ENCODE data around the gene KRTCAP2. TPM values are rescaled to one million over a fixed set of nuclear protein-coding genes. Genes with fewer than 3 reads are reported as not detected.
"Not testable (repeated sequence)": the region's sequence is repeated elsewhere in the genome, so short reads cannot be mapped to it uniquely, and the experiment has no call there.

Gene KRTCAP2
- total RNA-seq, 1 donor from 2014 or later, result 128 TPM

GRCh38 chr1:155198547-155198906 is 25.4 kb upstream of the KRTCAP2 start:
- no peak for DNase-seq

DNA sequence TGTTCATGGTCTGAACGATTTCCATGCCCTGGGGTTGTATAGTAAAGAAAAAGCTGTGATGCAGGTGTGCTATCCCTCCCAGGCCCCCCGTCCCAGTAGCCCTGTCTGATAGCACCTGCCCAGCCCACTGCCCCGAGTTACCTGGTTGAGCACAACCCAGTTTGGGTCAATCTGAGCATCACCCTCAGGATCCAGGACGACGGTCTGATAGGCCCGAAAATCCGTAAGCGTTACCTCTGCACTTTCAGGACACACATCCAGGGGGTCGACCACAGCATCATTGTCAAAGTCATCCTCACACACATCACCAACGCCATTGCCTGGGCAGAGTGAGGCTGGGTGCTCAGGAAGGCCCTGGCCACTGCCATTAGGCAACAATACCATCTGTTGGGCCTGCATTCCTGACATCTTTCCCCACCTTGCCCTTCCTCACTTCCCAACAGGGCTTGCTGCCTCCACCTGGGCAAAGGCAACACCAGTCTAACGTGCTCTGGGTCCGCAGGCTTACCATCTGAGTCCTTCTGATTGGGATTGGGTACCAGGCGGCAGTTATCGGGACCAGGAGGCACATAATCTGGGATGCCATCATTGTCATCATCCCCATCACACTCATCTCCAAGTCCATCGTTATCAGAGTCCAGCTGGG is 24.9 kb upstream of the KRTCAP2 start:
- DNase-seq, result no peak

- no peak for DNase-seq
Observed at GRCh38 chr1:155196893-155197638, 24.0 kb upstream of the KRTCAP2 start.

DNA sequence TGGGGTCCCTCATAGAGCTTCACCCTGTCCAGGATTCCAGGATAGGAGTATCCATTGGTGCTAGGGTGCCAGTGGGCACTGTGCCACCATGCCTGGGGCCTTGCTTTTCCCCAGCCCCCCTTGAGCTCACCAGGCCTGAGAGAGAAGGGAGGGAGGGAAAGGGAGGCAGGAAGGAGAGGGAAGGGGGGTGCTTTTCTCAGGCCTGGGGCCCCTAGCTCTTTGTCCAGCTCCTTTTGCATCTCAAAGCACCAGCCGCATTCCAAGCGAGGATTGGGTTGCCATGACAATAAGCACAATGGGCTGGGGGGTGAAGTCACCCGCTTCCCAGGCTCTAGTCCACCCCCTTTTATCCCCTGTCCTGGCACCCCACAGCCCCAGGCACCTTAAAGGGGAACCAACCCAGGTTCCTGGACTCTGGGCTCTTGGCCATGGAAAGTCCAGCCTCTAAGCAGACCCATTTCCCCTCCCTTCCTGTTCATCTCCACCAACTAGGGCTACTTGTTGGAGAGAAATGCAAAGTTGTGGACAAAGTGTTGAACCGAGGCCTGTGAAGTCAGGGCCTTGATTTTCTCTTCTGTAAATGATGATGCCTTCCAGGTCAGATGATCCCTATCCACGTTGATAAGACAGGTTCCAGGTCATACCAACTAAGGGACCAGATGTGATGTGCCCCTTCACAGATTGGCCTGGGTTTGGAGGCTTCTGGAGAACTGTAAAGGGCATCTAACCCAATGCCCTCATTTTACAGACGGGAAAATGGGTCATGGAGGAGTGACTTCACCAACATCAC is 23.2 kb upstream of the KRTCAP2 start:
- no peak for DNase-seq

DNA sequence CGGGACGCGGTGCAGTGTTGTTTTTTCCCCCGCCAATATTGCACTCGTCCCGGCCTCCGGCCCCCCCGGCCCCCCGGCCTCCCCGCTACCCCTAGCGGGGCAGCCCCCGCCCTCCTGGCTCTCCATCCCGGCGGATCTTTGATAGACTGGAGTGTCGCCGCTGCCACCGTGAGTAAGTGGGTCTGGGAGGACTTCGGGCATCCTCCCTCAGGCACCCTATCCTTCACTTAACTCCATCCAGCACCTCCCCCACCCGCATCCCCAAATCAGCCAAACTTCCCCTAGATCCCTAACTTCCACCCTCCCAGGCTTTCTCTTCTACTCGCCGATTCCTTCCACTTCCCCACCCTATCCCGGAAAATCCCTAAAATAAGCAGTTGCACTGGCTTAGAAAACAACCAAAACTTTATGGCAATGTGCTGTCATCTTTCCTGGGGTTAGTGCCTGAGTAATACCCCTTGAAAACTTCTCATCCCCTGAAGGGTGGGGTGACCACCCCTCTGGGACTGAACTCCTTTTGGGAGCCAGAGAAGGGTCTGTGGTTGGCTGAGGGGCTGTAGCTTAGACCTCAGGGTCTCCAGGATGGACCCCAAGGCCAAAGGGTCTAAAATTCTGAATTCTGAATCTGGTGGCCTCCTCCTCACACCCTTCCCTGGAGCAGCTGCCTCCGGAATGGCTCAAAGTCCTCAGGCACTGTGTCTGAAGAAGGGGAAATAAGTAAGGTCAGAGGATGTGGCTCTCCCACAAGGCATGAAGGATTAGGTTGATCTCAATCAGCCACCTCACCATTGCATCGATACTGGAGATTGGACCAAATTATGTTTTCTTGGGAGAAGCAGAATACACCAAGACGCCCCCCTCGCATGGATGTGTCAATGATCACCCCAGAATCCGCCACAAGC is 22.3 kb upstream of the KRTCAP2 start:
- no peak for DNase-seq

GRCh38 chr1:155193991-155194240 is 20.8 kb upstream of the KRTCAP2 start:
- not testable (repeated sequence) for DNase-seq

GRCh38 chr1:155193275-155193990 is 20.3 kb upstream of the KRTCAP2 start:
- peak; percentile 94 for DNase-seq

DNA sequence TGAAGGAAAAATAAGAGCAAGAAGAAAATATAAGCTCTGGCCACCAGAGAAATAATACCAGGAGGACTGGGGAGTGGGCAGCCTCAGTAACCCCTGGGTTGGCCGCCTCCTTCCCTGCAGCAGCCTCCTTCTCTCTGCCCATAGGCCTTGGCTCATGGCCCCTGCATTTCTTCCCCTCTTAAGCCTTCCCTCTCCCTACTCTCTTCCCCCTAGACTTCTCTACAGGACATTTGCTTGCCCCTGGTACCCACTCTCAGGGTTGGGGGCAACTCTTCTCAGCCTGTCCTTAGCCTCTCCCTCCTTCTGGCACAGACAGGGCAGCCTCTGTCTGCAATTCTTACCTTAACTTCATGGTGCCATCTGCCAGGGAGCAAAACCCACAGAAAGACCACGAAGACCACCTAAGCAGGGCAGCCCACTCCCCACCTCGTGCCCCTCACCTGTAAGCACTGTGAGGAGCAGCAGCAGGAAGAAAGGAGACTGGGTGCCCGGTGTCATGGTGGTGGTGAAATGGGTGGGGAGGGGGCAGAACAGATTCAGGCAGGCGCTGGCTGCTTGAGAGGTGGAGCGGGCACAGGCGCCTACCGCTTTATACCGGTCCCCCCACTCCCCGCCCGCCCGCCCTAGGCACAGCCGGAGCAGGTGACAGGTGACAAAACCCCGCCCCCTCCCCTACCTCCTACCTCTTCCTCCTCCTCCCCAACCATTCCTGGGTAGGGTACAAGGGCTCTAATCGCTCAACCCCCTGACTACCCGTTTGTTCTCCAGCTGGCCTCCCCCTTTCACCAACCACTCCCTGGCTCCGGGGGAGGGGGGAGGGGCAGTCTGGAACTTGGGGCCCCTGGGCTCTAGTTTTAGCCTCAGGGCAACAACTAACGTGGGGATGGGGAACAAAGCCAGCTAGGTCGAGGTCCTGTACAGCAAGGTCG is 19.5 kb upstream of the KRTCAP2 start:
- no peak for DNase-seq

DNA sequence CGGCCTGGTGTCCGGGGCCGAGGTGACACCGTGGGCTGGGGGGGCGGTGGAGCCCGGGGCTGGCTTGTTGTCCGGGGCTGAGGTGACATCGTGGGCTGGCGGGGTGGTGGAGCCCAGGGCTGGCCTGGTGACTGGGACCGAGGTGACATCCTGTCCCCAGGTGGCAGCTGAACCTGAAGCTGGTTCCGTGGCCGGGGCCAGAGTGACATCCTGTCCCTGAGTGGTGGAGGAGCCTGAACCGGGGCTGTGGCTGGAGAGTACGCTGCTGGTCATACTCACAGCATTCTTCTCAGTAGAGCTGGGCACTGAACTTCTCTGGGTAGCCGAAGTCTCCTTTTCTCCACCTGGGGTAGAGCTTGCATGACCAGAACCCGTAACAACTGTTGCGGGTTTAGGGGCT is 18.8 kb upstream of the KRTCAP2 start:
- DNase-seq, result no peak

DNA sequence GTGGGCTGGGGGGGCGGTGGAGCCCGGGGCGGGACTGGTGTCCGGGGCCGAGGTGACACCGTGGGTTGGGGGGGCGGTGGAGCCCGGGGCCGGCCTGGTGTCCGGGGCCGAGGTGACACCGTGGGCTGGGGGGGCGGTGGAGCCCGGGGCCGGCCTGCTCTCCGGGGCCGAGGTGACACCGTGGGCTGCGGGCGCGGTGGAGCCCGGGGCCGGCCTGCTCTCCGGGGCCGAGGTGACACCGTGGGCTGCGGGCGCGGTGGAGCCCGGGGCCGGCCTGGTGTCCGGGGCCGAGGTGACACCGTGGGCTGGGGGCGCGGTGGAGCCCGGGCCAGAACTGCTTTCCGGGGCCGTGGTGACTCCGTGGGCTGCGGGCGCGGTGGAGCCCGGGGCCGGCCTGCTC is 16.8 kb upstream of the KRTCAP2 start:
- DNase-seq, result not testable (repeated sequence)

DNA sequence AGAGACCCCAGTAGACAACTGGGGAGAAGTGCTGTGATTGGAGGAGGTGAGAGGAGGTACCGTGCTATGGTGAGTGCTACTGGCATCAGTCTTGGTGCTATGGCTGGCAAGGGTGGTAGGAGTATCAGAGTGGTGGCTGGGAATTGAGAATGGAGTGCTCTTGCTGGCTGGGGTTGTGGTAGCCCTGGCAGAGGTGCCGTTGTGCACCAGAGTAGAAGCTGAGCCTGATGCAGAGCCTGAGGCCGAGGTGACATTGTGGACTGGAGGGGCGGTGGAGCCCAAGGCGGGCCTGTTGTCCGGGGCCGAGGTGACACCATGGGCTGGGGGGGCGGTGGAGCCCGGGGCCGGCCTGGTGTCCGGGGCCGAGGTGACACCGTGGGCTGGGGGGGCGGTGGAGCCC is 15.2 kb upstream of the KRTCAP2 start:
- DNase-seq, result no peak

DNA sequence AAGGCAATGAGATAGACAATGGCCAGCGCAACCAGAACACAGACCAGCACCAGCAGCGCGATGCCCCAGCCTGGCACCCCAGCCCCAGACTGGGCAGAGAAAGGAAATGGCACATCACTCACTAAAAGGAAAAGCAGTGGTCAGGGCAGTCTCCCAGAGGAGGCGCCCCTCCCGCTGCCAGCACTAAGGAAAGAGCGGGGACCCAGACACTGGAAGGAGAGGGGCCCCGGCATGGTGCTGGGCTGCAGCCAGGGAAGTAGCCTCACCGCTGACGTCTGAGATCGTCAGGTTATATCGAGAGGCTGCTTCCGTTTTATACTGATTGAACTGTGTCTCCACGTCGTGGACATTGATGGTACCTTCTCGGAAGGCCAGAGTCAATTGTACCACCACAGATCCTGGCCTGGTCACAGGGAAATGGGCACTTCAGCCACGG is 14.4 kb upstream of the KRTCAP2 start:
- DNase-seq, result no peak

GRCh38 chr1:155186794-155187455 is 13.8 kb upstream of the KRTCAP2 start:
- DNase-seq, result no peak

GRCh38 chr1:155186067-155186793 is 13.1 kb upstream of the KRTCAP2 start:
- DNase-seq, result no peak

DNA sequence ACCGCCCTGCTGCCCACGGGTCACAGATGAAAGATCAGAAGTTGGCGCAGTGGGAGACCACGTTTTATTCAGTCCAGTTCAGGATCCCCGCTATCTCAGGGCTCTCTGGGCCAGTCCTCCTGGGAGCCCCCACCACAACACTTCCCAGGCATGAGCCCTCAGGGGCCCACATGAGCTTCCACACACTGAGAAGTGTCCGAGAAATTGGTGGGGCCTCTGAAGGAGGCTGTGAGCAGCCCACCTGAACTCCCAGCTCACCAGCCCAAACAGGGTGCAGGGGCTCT is 12.6 kb upstream of the KRTCAP2 start:
- no peak for DNase-seq

DNA sequence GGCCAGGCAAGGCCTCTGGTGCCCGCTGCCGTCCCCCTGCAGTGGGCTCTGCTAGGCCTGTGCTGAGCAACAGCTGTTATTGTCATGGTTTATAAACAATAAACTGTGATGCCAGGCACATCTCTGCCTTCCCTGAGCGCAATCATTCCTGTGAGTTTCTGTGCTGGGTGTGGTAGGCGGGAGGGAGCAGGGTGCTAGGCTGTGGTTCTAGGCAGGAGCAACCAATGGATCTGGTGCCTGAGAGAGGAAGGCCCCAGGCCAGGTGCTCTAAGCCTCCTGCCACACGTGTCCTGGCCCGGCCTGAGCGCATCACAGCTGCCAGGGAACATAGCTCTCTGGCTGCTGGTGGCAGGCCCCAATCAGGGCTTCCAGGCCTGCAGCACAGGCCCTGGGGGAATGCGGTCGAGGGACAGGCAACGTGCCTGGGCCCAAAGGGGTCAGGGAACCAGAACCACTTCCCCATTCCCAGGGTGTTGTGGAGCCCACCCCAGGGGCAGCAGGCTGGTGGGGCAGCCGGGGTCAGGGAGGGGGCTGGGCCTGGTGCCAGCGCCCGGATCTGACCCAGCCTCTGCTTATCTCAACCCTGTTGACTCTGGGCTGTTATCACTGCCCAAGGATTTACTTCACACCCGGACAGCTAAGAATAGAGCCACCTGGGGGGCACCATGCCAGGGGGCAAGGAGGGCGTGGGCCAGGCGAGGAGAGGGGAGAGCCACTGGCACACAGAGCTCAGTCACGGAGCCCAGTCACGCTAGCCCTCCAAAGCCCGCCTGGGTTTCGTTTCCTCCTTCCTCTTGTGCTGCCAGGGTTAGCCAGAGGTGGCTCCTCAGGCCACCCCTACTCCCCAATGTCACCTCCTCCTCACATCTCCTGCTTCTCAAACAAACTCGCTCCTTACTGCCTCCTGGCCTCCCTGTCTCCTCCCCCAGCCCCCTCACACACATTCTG is 12.0 kb upstream of the KRTCAP2 start:
- peak; percentile 27 for DNase-seq

- DNase-seq, result no peak
Observed at GRCh38 chr1:155184351-155184811, 11.3 kb upstream of the KRTCAP2 start.

DNA sequence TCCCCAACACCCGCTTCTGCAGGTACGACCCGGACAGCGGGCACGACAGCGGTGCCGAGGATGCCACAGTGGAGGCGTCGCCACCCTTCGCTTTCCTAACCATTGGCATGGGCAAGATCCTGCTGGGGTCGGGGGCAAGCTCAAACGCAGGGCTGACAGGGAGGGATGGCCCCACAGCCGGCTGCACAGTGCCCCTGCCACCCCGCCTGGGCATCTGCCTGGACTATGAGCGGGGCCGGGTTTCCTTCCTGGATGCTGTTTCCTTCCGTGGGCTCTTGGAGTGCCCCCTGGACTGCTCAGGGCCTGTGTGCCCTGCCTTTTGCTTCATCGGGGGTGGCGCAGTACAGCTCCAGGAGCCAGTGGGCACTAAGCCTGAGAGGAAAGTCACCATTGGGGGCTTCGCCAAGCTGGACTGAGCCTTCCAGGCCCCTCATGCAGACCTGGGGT is 10.7 kb upstream of the KRTCAP2 start:
- DNase-seq, result no peak
